HCT116 (cell line): ENCODE results near the gene THNSL1. TPM values are rescaled to one million over a fixed set of nuclear protein-coding genes. Genes with fewer than 3 reads are reported as not detected.

Source experiments
- ATAC-seq: fragments of 200-7000 bp; cut with Tn5 transposase; 2 replicates; pipeline ENCODE4 v1.9.1; 2020; ENCODE audit warnings: mild to moderate bottlenecking, moderate library complexity
- BruUV-seq: library from RNA; stranded (reverse); fragments of 400-500 nt; replicated peaks from 2 replicates; lab custom pipeline; 2021; lab: Mats Ljungman, UMichigan
- CTCF ChIA-PET: fragments of 300-600 bp; sonication (Branson Sonifier 250); formaldehyde crosslinking; loops from one replicate; lab custom pipeline; 2021; ENCODE audit warnings: antibody characterized with exemption; lab: Charles Lee
- POLR2A ChIA-PET: fragments of 300-600, 350-600 bp; sonication (Branson Sonifier 250); formaldehyde crosslinking; loops from one replicate; lab custom pipeline; 2021; ENCODE audit warnings: antibody characterized with exemption; lab: Charles Lee
- RAD21 ChIA-PET, 2 experiments: fragments of 300-600 bp; sonication (Branson Sonifier 250); formaldehyde crosslinking; loops; one replicate each; lab custom pipeline; 2023; ENCODE audit warnings: low total read pairs in 2 of 2; ENCODE audit not compliant: uncharacterized antibody in 2 of 2, unreplicated experiment in 2 of 2, low non-redundant PET in 1 of 2; lab: Charles Lee
- DNase-seq: peaks from one replicate; pipeline ENCODE4 v3.0.0-alpha.2; 2010; ENCODE audit warnings: low read depth, low spot score
- H2AFZ ChIP-seq: fragments of 200-600 bp; shearing (Covaris generic), sonication (generic); 2 replicates; pipeline ENCODE4 v1.6.1; 2017; ENCODE audit warnings: low read depth, mixed run types, mixed read lengths, antibody characterized with exemption, low read length; ENCODE audit not compliant: poor library complexity, severe bottlenecking
- H3K27ac ChIP-seq: 2 replicates; pipeline ENCODE4 v1.5.1; 2012; ENCODE audit warnings: low read depth, low read length
- H3K27me3 ChIP-seq: fragments of 200-600 bp; sonication (generic); 2 replicates; pipeline ENCODE4 v1.6.1; 2016; ENCODE audit warnings: mixed run types, low read length, mixed read lengths; ENCODE audit not compliant: insufficient read depth
- H3K36me3 ChIP-seq, 2 experiments: fragments of 200-500 bp in 1 of 2; fragments of 200-600 bp in 1 of 2; sonication (Bioruptor generic) in 1 of 2; sonication (generic) in 1 of 2; 2 replicates each; pipeline versions ENCODE4 v1.5.1 to v1.6.1; 2014 to 2016; ENCODE audit warnings: low read length in 2 of 2, inconsistent platforms in 1 of 2, mixed read lengths in 1 of 2, mixed run types in 1 of 2; ENCODE audit not compliant: insufficient read depth in 2 of 2, control insufficient read depth in 1 of 2
- H3K4me1 ChIP-seq, 2 experiments: fragments of 200-600 bp in 1 of 2; sonication (generic) in 1 of 2; 2 replicates each; pipeline versions ENCODE4 v1.5.1 to v1.6.1; 2012 to 2017; ENCODE audit warnings: low read length in 2 of 2, inconsistent platforms in 1 of 2, mild to moderate bottlenecking in 1 of 2, mixed read lengths in 1 of 2, mixed run types in 1 of 2, moderate library complexity in 1 of 2; ENCODE audit not compliant: insufficient read depth in 2 of 2, control insufficient read depth in 1 of 2
- H3K4me2 ChIP-seq: fragments of 200-600 bp; sonication (generic); 2 replicates; pipeline ENCODE4 v1.6.1; 2017; ENCODE audit warnings: mixed run types, low read length, mixed read lengths
- H3K4me3 ChIP-seq, 2 experiments: fragments of 200-600 bp in 1 of 2; sonication (generic) in 1 of 2; replicated peaks in 1 of 2; 2 replicates each; pipeline ENCODE4 v1.5.1; 2011 to 2016; ENCODE audit warnings: low read length in 2 of 2, control low read depth in 1 of 2, low read depth in 1 of 2, mild to moderate bottlenecking in 1 of 2, mixed read lengths in 1 of 2, mixed run types in 1 of 2
- H3K79me2 ChIP-seq: fragments of 200-600 bp; sonication (generic); 2 replicates; pipeline ENCODE4 v1.6.1; 2017; ENCODE audit warnings: mild to moderate bottlenecking, mixed run types, low read length, moderate library complexity, mixed read lengths; ENCODE audit not compliant: insufficient read depth
- H3K9ac ChIP-seq: fragments of 200-600 bp; sonication (generic); 2 replicates; pipeline ENCODE4 v1.6.1; 2016; ENCODE audit warnings: low read length, mixed read lengths
- H3K9me2 ChIP-seq: fragments of 200-600 bp; sonication (generic), shearing (Covaris generic); 2 replicates; pipeline ENCODE4 v1.6.1; 2017; ENCODE audit warnings: mixed run types, mild to moderate bottlenecking, moderate library complexity; ENCODE audit not compliant: insufficient read depth
- H3K9me3 ChIP-seq, 2 experiments: fragments of 200-500 bp in 1 of 2; fragments of 200-600 bp in 1 of 2; sonication (Bioruptor generic) in 1 of 2; sonication (generic) in 1 of 2; 2 replicates each; pipeline ENCODE4 v1.6.1; 2014 to 2017; ENCODE audit warnings: low read length in 2 of 2, mixed read lengths in 2 of 2, inconsistent platforms in 1 of 2, low read depth in 1 of 2, mild to moderate bottlenecking in 1 of 2, mixed run types in 1 of 2, moderate library complexity in 1 of 2; ENCODE audit not compliant: control insufficient read depth in 1 of 2, insufficient read depth in 1 of 2
- H4K20me1 ChIP-seq: fragments of 200-600 bp; sonication (generic), shearing (Covaris generic); 2 replicates; pipeline ENCODE4 v1.6.1; 2017; ENCODE audit warnings: mixed run types, mild to moderate bottlenecking, moderate library complexity; ENCODE audit not compliant: insufficient read depth
- EZH2phosphoT487 ChIP-seq: fragments of 200-600 bp; IDR thresholded peaks from 2 replicates; pipeline ENCODE4 v1.6.1; 2018; ENCODE audit warnings: antibody characterized with exemption, borderline replicate concordance
- JUND ChIP-seq: IDR thresholded peaks from 2 replicates; pipeline ENCODE4 v1.6.1; 2012
- MAX ChIP-seq: IDR thresholded peaks from 2 replicates; pipeline ENCODE4 v1.6.1; 2012
- TCF7L2 ChIP-seq: IDR thresholded peaks from 2 replicates; pipeline ENCODE4 v1.7.0; 2011; ENCODE audit warnings: borderline replicate concordance, inconsistent platforms; ENCODE audit not compliant: insufficient read depth, insufficient read length; ENCODE audit errors: extremely low read depth
- intact Hi-C: fragments of 100-400 bp; cut with micrococcal nuclease; formaldehyde crosslinking; loops from 2 replicates; pipeline ENCODE4 v1.10.0; 2022
- total RNA-seq: library from RNA; stranded (reverse); gene quantifications from one replicate; pipeline ENCODE4 v1.2.1, GENCODE V29; 2021; ENCODE audit not compliant: unreplicated experiment

The THNSL1 gene
- total RNA-seq, 1 experiment from 2014 or later: 7.7 TPM

GRCh38 chr10:25047088-25047487 lies 30.7 kb downstream of the THNSL1 start:
- Histone ChIP-seq H2AFZ (no peak overlapping the region), H3K79me2 (no peaks in the 10 kb centered on the region), H3K9me2 (no peaks in the 10 kb centered on the region), H3K4me1 (no peaks in the 10 kb centered on the region), H3K36me3 (no peaks in the 10 kb centered on the region), H3K27me3 (no peaks in the 10 kb centered on the region), H3K9me3 (no peaks in the 10 kb centered on the region), H3K4me3 (no peak overlapping the region), H4K20me1 (no peaks in the 10 kb centered on the region), H3K27ac (no peak overlapping the region), H3K9ac (no peak overlapping the region), H3K4me2 (no peak overlapping the region)
- ChIA-PET RAD21 (no interaction called here), CTCF (no interaction called here), POLR2A (no interaction called here)
- TF ChIP-seq JUND: no peak
- BruUV-seq: no TSS peak
- DNase-seq (no peak), ATAC-seq (no peak)
- intact Hi-C loops: no loop called here

GRCh38 chr10:25047591-25048301 lies 31.3 kb downstream of the THNSL1 start:
- intact Hi-C loops: no loop called here

More at GRCh38 chr10:25047591-25048301, 31.3 kb downstream of the THNSL1 start:
- ATAC-seq (no peak), DNase-seq (no peak)
- ChIA-PET RAD21 (interaction anchor here in 1 of 2 experiments (0.6 kb wide), 1 partner anchor 428 kb away, joined by 3 read pairs; no protein-coding TSS in a partner anchor), CTCF (no interaction called here), POLR2A (no interaction called here)
- Histone ChIP-seq H3K4me2 (no peak overlapping the region), H3K4me3 (no peak overlapping the region), H3K9me3 (no peaks in the 10 kb centered on the region), H3K36me3 (no peaks in the 10 kb centered on the region), H4K20me1 (no peaks in the 10 kb centered on the region), H3K9ac (no peak overlapping the region), H3K4me1 (no peaks in the 10 kb centered on the region), H2AFZ (no peak overlapping the region), H3K9me2 (no peaks in the 10 kb centered on the region), H3K79me2 (no peaks in the 10 kb centered on the region), H3K27ac (no peak overlapping the region), H3K27me3 (no peaks in the 10 kb centered on the region)
- TF ChIP-seq MAX (no peak), TCF7L2 (no peak), EZH2phosphoT487 (no peak)
- no TSS peak for BruUV-seq
